AG09309 (cell line): ENCODE results near the gene VPS36.
"Not testable (repeated sequence)": the region's sequence is repeated elsewhere in the genome, so short reads cannot be mapped to it uniquely, and the experiment has no call there.

ENCODE experiments used
- DNase-seq: peaks from one replicate; pipeline ENCODE4 v3.0.0-alpha.2; 2010; ENCODE audit warnings: low read depth
- H3K4me3 ChIP-seq: 2 replicates; pipeline ENCODE4 v1.5.1; 2011; ENCODE audit warnings: mild to moderate bottlenecking, low read depth, low read length, moderate library complexity; ENCODE audit not compliant: control insufficient read depth
- CTCF ChIP-seq: IDR thresholded peaks from 2 replicates; pipeline ENCODE4 v1.5.1; 2011; ENCODE audit warnings: mild to moderate bottlenecking, low read depth, low read length, inconsistent platforms; ENCODE audit not compliant: insufficient read depth, control insufficient read depth; ENCODE audit errors: missing control alignments

Gene VPS36

GRCh38 chr13:52450012-52450792 is at the start of gene VPS36:
TSS of gene VPS36 (minus strand) at chr13:52450634. CDS start at chr13:52450594, 40 bp downstream.
- peak; percentile 57 for DNase-seq
- peak; percentile 79 for TF ChIP-seq CTCF
- peak within 1 kb of the TSS; percentile 75 for H3K4me3 ChIP-seq

- H3K4me3 ChIP-seq, DNase-seq: not testable (repeated sequence)
Measured at GRCh38 chr13:52497979-52498378, 47.5 kb upstream of the VPS36 start.

- not testable (repeated sequence) for DNase-seq, H3K4me3 ChIP-seq
Measured at GRCh38 chr13:52494241-52494640, 43.8 kb upstream of the VPS36 start.

- H3K4me3 ChIP-seq, DNase-seq: not testable (repeated sequence)
Measured at GRCh38 chr13:52491015-52491414, 40.6 kb upstream of the VPS36 start.

GRCh38 chr13:52488763-52489162 is 38.3 kb upstream of the VPS36 start:
- not testable (repeated sequence) for DNase-seq, H3K4me3 ChIP-seq

- not testable (repeated sequence) for H3K4me3 ChIP-seq, DNase-seq
Measured at GRCh38 chr13:52487078-52487477, 36.6 kb upstream of the VPS36 start.

- H3K4me3 ChIP-seq, DNase-seq: not testable (repeated sequence)
Measured at GRCh38 chr13:52480677-52481428, 30.4 kb upstream of the VPS36 start.

- not testable (repeated sequence) for DNase-seq, H3K4me3 ChIP-seq
Measured at GRCh38 chr13:52468487-52468886, 18.1 kb upstream of the VPS36 start.

- TF ChIP-seq CTCF = no peak
- no peak for DNase-seq
- H3K4me3 ChIP-seq = no peak overlapping the region
Measured at GRCh38 chr13:52463526-52463925, 13.1 kb upstream of the VPS36 start.

GRCh38 chr13:52461265-52461664 is 10.8 kb upstream of the VPS36 start:
- H3K4me3 ChIP-seq = no peak overlapping the region
- no peak for DNase-seq
- TF ChIP-seq CTCF = no peak
